ENCODE data around the gene GPATCH2. TPM values are rescaled to one million over a fixed set of nuclear protein-coding genes. Genes with fewer than 3 reads are reported as not detected.

The GPATCH2 gene
- total RNA-seq, 2 experiments from 2014 or later, result 8.6 to 10.0 TPM

- DNase-seq, result no peak
Measured at GRCh38 chr1:217564207-217564606, 66.7 kb downstream of the GPATCH2 start.

GRCh38 chr1:217563179-217563578 lies 67.7 kb downstream of the GPATCH2 start:
- no peak for ATAC-seq
- Mint-ChIP-seq H3K9me3 (ENCODE audit: low read depth) (peaks cover 2% of the 10 kb centered on the region), H3K27me3 (no peaks in the 10 kb centered on the region), H3K36me3 (no peaks in the 10 kb centered on the region), H3K4me3 (no peak overlapping the region), H3K27ac (no peak overlapping the region), H3K4me1 (no peaks in the 10 kb centered on the region)
- CTCF ChIA-PET, result no interaction called here
- no peak for DNase-seq

More at GRCh38 chr1:217564207-217564606, 66.7 kb downstream of the GPATCH2 start:
- CTCF ChIA-PET, result no interaction called here
- no peak overlapping the region for H3K27ac Mint-ChIP-seq
- H3K4me3 Mint-ChIP-seq, result no peak overlapping the region
- no peaks in the 10 kb centered on the region for H3K27me3 Mint-ChIP-seq
- ATAC-seq, result no peak
- H3K4me1 Mint-ChIP-seq, result no peaks in the 10 kb centered on the region
- H3K9me3 Mint-ChIP-seq (ENCODE audit: low read depth), result peaks cover 2% of the 10 kb centered on the region
- no peaks in the 10 kb centered on the region for H3K36me3 Mint-ChIP-seq

- Mint-ChIP-seq H3K27me3 (no peaks in the 10 kb centered on the region), H3K9me3 (ENCODE audit: low read depth) (peaks cover 2% of the 10 kb centered on the region), H3K4me1 (no peaks in the 10 kb centered on the region), H3K4me3 (no peak overlapping the region), H3K27ac (no peak overlapping the region), H3K36me3 (no peaks in the 10 kb centered on the region)
- CTCF ChIA-PET, result no interaction called here
- ATAC-seq (no peak), DNase-seq (no peak)
Measured at GRCh38 chr1:217562229-217562878, 68.5 kb downstream of the GPATCH2 start.

GRCh38 chr1:217561446-217561845 lies 69.4 kb downstream of the GPATCH2 start:
- H3K36me3 Mint-ChIP-seq, result no peaks in the 10 kb centered on the region
- no peak overlapping the region for H3K4me3 Mint-ChIP-seq
- H3K27ac Mint-ChIP-seq, result no peak overlapping the region
- H3K27me3 Mint-ChIP-seq, result no peaks in the 10 kb centered on the region
- H3K9me3 Mint-ChIP-seq (ENCODE audit: low read depth), result peaks cover 2% of the 10 kb centered on the region
- CTCF ChIA-PET, result no interaction called here
- no peaks in the 10 kb centered on the region for H3K4me1 Mint-ChIP-seq
- ATAC-seq, result no peak
- no peak for DNase-seq

GRCh38 chr1:217554849-217555248 lies 76.0 kb downstream of the GPATCH2 start:
- Mint-ChIP-seq H3K27ac (no peak overlapping the region), H3K4me1 (no peaks in the 10 kb centered on the region), H3K9me3 (ENCODE audit: low read depth) (peaks cover 2% of the 10 kb centered on the region), H3K27me3 (no peaks in the 10 kb centered on the region), H3K4me3 (no peak overlapping the region), H3K36me3 (no peaks in the 10 kb centered on the region)
- DNase-seq, result no peak
- no peak for ATAC-seq
- CTCF ChIA-PET, result no interaction called here

- CTCF ChIA-PET, result no interaction called here
- Mint-ChIP-seq H3K36me3 (no peaks in the 10 kb centered on the region), H3K27ac (no peak overlapping the region), H3K9me3 (ENCODE audit: low read depth) (peaks cover 2% of the 10 kb centered on the region), H3K4me3 (no peak overlapping the region), H3K27me3 (no peaks in the 10 kb centered on the region), H3K4me1 (no peaks in the 10 kb centered on the region)
- ATAC-seq (no peak), DNase-seq (no peak)
Measured at GRCh38 chr1:217553949-217554509, 76.9 kb downstream of the GPATCH2 start.

- peaks cover 10% of the 10 kb centered on the region for H3K36me3 Mint-ChIP-seq
- H3K4me3 Mint-ChIP-seq, result no peak overlapping the region
- ATAC-seq (no peak), DNase-seq (no peak)
- H3K27ac Mint-ChIP-seq, result no peak overlapping the region
- H3K4me1 Mint-ChIP-seq, result no peaks in the 10 kb centered on the region
- CTCF ChIA-PET, result no interaction called here
- peaks cover 7% of the 10 kb centered on the region for H3K9me3 Mint-ChIP-seq (ENCODE audit: low read depth)
- H3K27me3 Mint-ChIP-seq, result no peaks in the 10 kb centered on the region
Measured at GRCh38 chr1:217552339-217552951, 78.4 kb downstream of the GPATCH2 start.

GRCh38 chr1:217542837-217543236 lies 88.1 kb downstream of the GPATCH2 start:
- ATAC-seq (no peak), DNase-seq (no peak)
- H3K27ac Mint-ChIP-seq, result no peak overlapping the region
- CTCF ChIA-PET, result no interaction called here
- H3K4me1 Mint-ChIP-seq, result no peaks in the 10 kb centered on the region
- H3K27me3 Mint-ChIP-seq, result no peaks in the 10 kb centered on the region
- H3K9me3 Mint-ChIP-seq (ENCODE audit: low read depth), result peaks cover 3% of the 10 kb centered on the region
- H3K36me3 Mint-ChIP-seq, result peaks cover 12% of the 10 kb centered on the region
- no peak overlapping the region for H3K4me3 Mint-ChIP-seq

GRCh38 chr1:217542136-217542777 lies 88.6 kb downstream of the GPATCH2 start:
- Mint-ChIP-seq H3K4me3 (no peak overlapping the region), H3K9me3 (ENCODE audit: low read depth) (peaks cover 2% of the 10 kb centered on the region), H3K27me3 (no peaks in the 10 kb centered on the region), H3K36me3 (peaks cover 6% of the 10 kb centered on the region), H3K27ac (no peak overlapping the region), H3K4me1 (no peaks in the 10 kb centered on the region)
- CTCF ChIA-PET, result no interaction called here
- no peak for DNase-seq
- ATAC-seq, result no peak

- Mint-ChIP-seq H3K36me3 (no peaks in the 10 kb centered on the region), H3K4me3 (no peak overlapping the region), H3K9me3 (ENCODE audit: low read depth) (no peaks in the 10 kb centered on the region), H3K27ac (no peak overlapping the region), H3K27me3 (no peaks in the 10 kb centered on the region), H3K4me1 (no peaks in the 10 kb centered on the region)
- CTCF ChIA-PET, result no interaction called here
- DNase-seq, result no peak
- ATAC-seq, result no peak
Measured at GRCh38 chr1:217540321-217540720, 90.6 kb downstream of the GPATCH2 start.

GRCh38 chr1:217539510-217539909 lies 91.4 kb downstream of the GPATCH2 start:
- no peaks in the 10 kb centered on the region for H3K4me1 Mint-ChIP-seq
- ATAC-seq (no peak), DNase-seq (no peak)
- H3K9me3 Mint-ChIP-seq (ENCODE audit: low read depth), result no peaks in the 10 kb centered on the region
- H3K27ac Mint-ChIP-seq, result no peak overlapping the region
- CTCF ChIA-PET, result no interaction called here
- H3K4me3 Mint-ChIP-seq, result no peak overlapping the region
- no peaks in the 10 kb centered on the region for H3K36me3 Mint-ChIP-seq
- no peaks in the 10 kb centered on the region for H3K27me3 Mint-ChIP-seq

GRCh38 chr1:217535601-217536377 lies 95.1 kb downstream of the GPATCH2 start:
- CTCF ChIA-PET, result interaction anchor here (0.6 kb wide), 1 partner anchor 128 kb away, joined by 3 read pairs; no protein-coding TSS in a partner anchor
- H3K36me3 Mint-ChIP-seq, result peaks cover 1% of the 10 kb centered on the region
- H3K4me3 Mint-ChIP-seq, result no peak overlapping the region
- H3K27ac Mint-ChIP-seq, result no peak overlapping the region
- DNase-seq (no peak), ATAC-seq (no peak)
- no peaks in the 10 kb centered on the region for H3K4me1 Mint-ChIP-seq
- no peaks in the 10 kb centered on the region for H3K9me3 Mint-ChIP-seq (ENCODE audit: low read depth)
- H3K27me3 Mint-ChIP-seq, result no peaks in the 10 kb centered on the region

- DNase-seq (no peak), ATAC-seq (no peak)
- Mint-ChIP-seq H3K4me1 (no peaks in the 10 kb centered on the region), H3K27me3 (no peaks in the 10 kb centered on the region), H3K4me3 (no peak overlapping the region), H3K36me3 (peaks cover 3% of the 10 kb centered on the region), H3K27ac (no peak overlapping the region), H3K9me3 (ENCODE audit: low read depth) (peaks cover 2% of the 10 kb centered on the region)
- CTCF ChIA-PET, result no interaction called here
Measured at GRCh38 chr1:217534566-217534965, 96.3 kb downstream of the GPATCH2 start.
